ENCODE results near the gene EMP2.

DNA sequence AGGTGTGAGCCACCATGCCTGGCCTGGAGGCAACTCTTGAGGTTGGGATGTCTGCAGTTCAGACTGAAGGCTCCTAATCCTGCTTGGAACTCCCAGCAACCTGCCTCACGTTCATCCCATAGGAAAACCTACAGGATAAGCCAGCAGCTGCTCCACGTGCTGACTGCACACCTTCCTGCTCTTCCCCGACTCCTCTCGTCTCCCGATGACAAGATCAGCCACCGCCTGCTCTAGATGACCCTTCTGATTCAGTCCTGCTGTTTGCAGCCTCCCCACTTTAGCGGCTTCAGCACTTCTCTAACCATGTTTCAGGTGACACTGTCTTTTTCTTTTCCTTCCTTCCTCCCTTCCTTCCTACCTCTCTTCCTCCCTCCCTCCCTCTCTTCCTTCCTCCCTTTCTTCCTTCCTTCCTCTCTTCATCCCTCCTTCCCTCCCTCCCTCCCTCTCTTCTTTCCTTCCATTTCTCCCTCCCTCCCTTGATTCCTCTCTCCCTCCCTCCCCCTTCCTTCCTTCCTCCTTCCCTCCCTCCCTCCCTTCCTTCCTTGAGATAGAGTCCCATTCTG lies 61.8 kb downstream of the EMP2 start:
- TF ChIP-seq CTCF (IDR thresholded peaks at IDR 0.05) (no peak), POLR2A (IDR thresholded peaks at IDR 0.05) (no peak)
